GM12878 (cell line): ENCODE results near the gene KCNK4. TPM values are rescaled to one million over a fixed set of nuclear protein-coding genes. Genes with fewer than 3 reads are reported as not detected.

Experiments
- ATAC-seq: fragments of 200-7000 bp; cut with Tn5 transposase; 3 replicates; pipeline ENCODE4 v1.9.1; 2020; ENCODE audit warnings: mild to moderate bottlenecking, moderate library complexity
- BruUV-seq: library from RNA; stranded (reverse); fragments of 400-500 nt; replicated peaks from 2 replicates; lab custom pipeline; 2021; lab: Mats Ljungman, UMichigan
- CTCF ChIA-PET: fragments of 300-600 bp; sonication (Branson Sonifier 250); formaldehyde crosslinking; extraction: SDS; loops from one replicate; lab custom pipeline; 2021; ENCODE audit warnings: inconsistent platforms; lab: Yijun Ruan, JAX
- POLR2A ChIA-PET: fragments of 350-600 bp; formaldehyde crosslinking; extraction: SDS; loops from one replicate; lab custom pipeline; 2021; ENCODE audit warnings: inconsistent platforms; lab: Charles Lee
- RAD21 ChIA-PET: fragments of 300-600 bp; sonication (Branson Sonifier 250); formaldehyde crosslinking; loops from one replicate; lab custom pipeline; 2023; ENCODE audit warnings: antibody characterized with exemption; ENCODE audit not compliant: unreplicated experiment; lab: Charles Lee
- SMC1A ChIA-PET: fragments of 300-600 bp; sonication (Branson Sonifier 250); formaldehyde crosslinking; loops from one replicate; lab custom pipeline; 2023; ENCODE audit not compliant: unreplicated experiment, uncharacterized antibody; lab: Charles Lee
- DNase-seq: peaks from one replicate; pipeline ENCODE4 v3.0.0-alpha.2; 2011; ENCODE audit warnings: low read depth, low spot score
- FAIRE-seq: peaks from 3 replicates; lab custom pipeline; 2011; peaks lifted over from hg19 to GRCh38; lab: Jason Lieb, UNC
- H2AFZ ChIP-seq: 2 replicates; pipeline ENCODE4 v1.6.0; 2011; ENCODE audit warnings: low read depth, low read length, control low read depth; ENCODE audit not compliant: control insufficient read depth
- H3K27ac ChIP-seq: 2 replicates; pipeline ENCODE4 v1.5.1; 2011; ENCODE audit warnings: control low read depth; ENCODE audit not compliant: control insufficient read depth, insufficient read depth
- H3K27me3 ChIP-seq, 2 experiments: replicated peaks in 1 of 2; 2 replicates each; pipeline versions ENCODE4 v1.6.0 to v1.6.1; 2011; ENCODE audit warnings: low read length in 1 of 2; ENCODE audit not compliant: control insufficient read depth in 2 of 2, insufficient read depth in 2 of 2
- H3K36me3 ChIP-seq, 2 experiments: 2 replicates each; pipeline ENCODE4 v1.5.1; 2011; ENCODE audit warnings: low read length in 1 of 2; ENCODE audit not compliant: control insufficient read depth in 2 of 2, insufficient read depth in 2 of 2
- H3K4me1 ChIP-seq: 2 replicates; pipeline ENCODE4 v1.6.1; 2011; ENCODE audit warnings: mild to moderate bottlenecking, low read length, moderate library complexity, mixed read lengths; ENCODE audit not compliant: control insufficient read depth, insufficient read depth
- H3K4me2 ChIP-seq: 2 replicates; pipeline ENCODE4 v1.6.0; 2011; ENCODE audit warnings: control low read depth; ENCODE audit not compliant: control insufficient read depth, insufficient read depth
- H3K4me3 ChIP-seq: fragments of 200-600 bp; sonication (generic); 2 replicates; pipeline ENCODE4 v1.5.1; 2016
- H3K79me2 ChIP-seq: 2 replicates; pipeline ENCODE4 v1.6.0; 2011; ENCODE audit warnings: low read length; ENCODE audit not compliant: control insufficient read depth, insufficient read depth
- H3K9ac ChIP-seq: 2 replicates; pipeline ENCODE4 v1.8.0; 2011; ENCODE audit warnings: low read length, control low read depth, mixed read lengths; ENCODE audit not compliant: control insufficient read depth, insufficient read depth
- H3K9me3 ChIP-seq: replicated peaks from 3 replicates; pipeline ENCODE4 v1.5.1; 2011; ENCODE audit warnings: mild to moderate bottlenecking, low read length; ENCODE audit not compliant: control insufficient read depth, insufficient read depth
- H4K20me1 ChIP-seq: 2 replicates; pipeline ENCODE4 v1.6.0; 2011; ENCODE audit not compliant: control insufficient read depth, insufficient read depth
- CBX3 ChIP-seq: fragments of 200-600 bp; sonication (generic); IDR thresholded peaks from 2 replicates; pipeline ENCODE4 v1.6.1; 2016; ENCODE audit warnings: low read depth, borderline replicate concordance
- CHD1 ChIP-seq: IDR thresholded peaks from 2 replicates; pipeline ENCODE4 v1.6.1; 2012; ENCODE audit warnings: low read depth, low read length, improper control_type of control experiment
- E4F1 ChIP-seq: fragments of 450-650 bp; IDR thresholded peaks from 2 replicates; pipeline ENCODE4 v1.6.1; 2018; ENCODE audit warnings: borderline replicate concordance, mild to moderate bottlenecking; ENCODE audit not compliant: partially characterized antibody
- IKZF2 ChIP-seq, 2 experiments: fragments of 450-650 bp; IDR thresholded peaks; 2 replicates each; pipeline ENCODE4 v1.6.1; 2017; ENCODE audit warnings: mild to moderate bottlenecking in 2 of 2, moderate library complexity in 2 of 2
- KDM1A ChIP-seq: fragments of 200-600 bp; sonication (generic); IDR thresholded peaks from 2 replicates; pipeline ENCODE4 v1.6.1; 2016; ENCODE audit warnings: borderline replicate concordance
- MEF2A ChIP-seq: IDR thresholded peaks from 2 replicates; pipeline ENCODE4 v1.6.1; 2011; ENCODE audit warnings: low read depth, mild to moderate bottlenecking, low read length, moderate library complexity; ENCODE audit not compliant: insufficient read depth
- MLLT1 ChIP-seq: fragments of 450-650 bp; IDR thresholded peaks from 2 replicates; pipeline ENCODE4 v1.6.1; 2016; ENCODE audit warnings: mild to moderate bottlenecking
- NFYA ChIP-seq: IDR thresholded peaks from 2 replicates; pipeline ENCODE4 v1.6.1; 2011; ENCODE audit warnings: low read depth, mild to moderate bottlenecking, low read length, improper control_type of control experiment, borderline replicate concordance
- SPI1 ChIP-seq: IDR thresholded peaks from 2 replicates; pipeline ENCODE4 v1.6.1; 2011; ENCODE audit warnings: low read depth, mild to moderate bottlenecking, low read length, moderate library complexity, borderline replicate concordance; ENCODE audit not compliant: insufficient read depth
- SRF ChIP-seq, 2 experiments: IDR thresholded peaks; 2 replicates each; pipeline ENCODE4 v1.6.1; 2011; ENCODE audit warnings: low read depth in 2 of 2, low read length in 2 of 2, mild to moderate bottlenecking in 1 of 2, moderate library complexity in 1 of 2
- USF2 ChIP-seq: IDR thresholded peaks from 2 replicates; pipeline ENCODE4 v1.6.1; 2011; ENCODE audit warnings: low read depth, low read length, improper control_type of control experiment, borderline replicate concordance
- WRNIP1 ChIP-seq: IDR thresholded peaks from 2 replicates; pipeline ENCODE4 v1.6.1; 2011; ENCODE audit warnings: low read depth, low read length, improper control_type of control experiment, borderline replicate concordance
- ZNF622 ChIP-seq: fragments of 450-650 bp; IDR thresholded peaks from 2 replicates; pipeline ENCODE4 v1.6.1; 2017; ENCODE audit warnings: mild to moderate bottlenecking, inconsistent platforms
- WGBS: methylation state at CpG from one replicate; pipeline ENCODE4 v1.1.6; 2016; ENCODE audit warnings: low lambda C conversion rate; ENCODE audit not compliant: insufficient replicate concordance, insufficient coverage; ENCODE audit errors: missing lambda C conversion rate; 5-methylcytosine and 5-hydroxymethylcytosine counted together
- in situ Hi-C: fragments of 300-500 bp; cut with MboI; formaldehyde crosslinking; loops from 9 replicates; pipeline ENCODE4 v1.14.3; 2018; ENCODE audit warnings: mixed read lengths
- intact Hi-C: fragments of 100-400 bp; cut with micrococcal nuclease; formaldehyde crosslinking; loops from one replicate; pipeline ENCODE4 v1.14.2; 2022; ENCODE audit not compliant: unreplicated experiment
- polyA plus RNA-seq, 11 experiments: library from polyadenylated mRNA; depleted of rRNA in 4 of 11; unstranded in 6 of 11; stranded (reverse) in 5 of 11; fragments of >200 nt; fragmentation: Nextera tagmentation in 4 of 11; fragmentation: Illumina TruSeq in 1 of 11; extraction: Ambion mirVana in 4 of 11; extraction: Trizol in 1 of 11; gene quantifications; 1 replicate in 1 of 11; 2 replicates in 10 of 11; pipeline versions ENCODE4 v1.2.1 to v1.2.3, GENCODE V29; 2011 to 2016; ENCODE audit warnings: inconsistent platforms in 2 of 11, missing spikeins in 2 of 11, low read depth in 1 of 11
- total RNA-seq, 4 experiments: library from RNA; depleted of rRNA in 3 of 4; stranded (reverse); fragments of >200 nt in 3 of 4; fragmentation: Illumina TruSeq in 1 of 4; extraction: Trizol in 1 of 4; gene quantifications; 2 replicates each; pipeline versions ENCODE4 v1.2.1 to v1.2.3, GENCODE V29; 2013 to 2021
- TF ChIP-seq, protein P1 (sequence below): IDR thresholded peaks from 2 replicates; pipeline ENCODE4 v1.6.1; 2011; ENCODE audit warnings: borderline replicate concordance, low read depth, mild to moderate bottlenecking, moderate library complexity, low read length; ENCODE audit not compliant: insufficient read depth, poor library complexity, severe bottlenecking

Gene KCNK4
- total and polyA plus RNA-seq, 10 of the 15 experiments (the other 5 are each of a cell fraction or from before 2014, with no cell fraction given): 0.04 TPM; not detected in 9

DNA sequence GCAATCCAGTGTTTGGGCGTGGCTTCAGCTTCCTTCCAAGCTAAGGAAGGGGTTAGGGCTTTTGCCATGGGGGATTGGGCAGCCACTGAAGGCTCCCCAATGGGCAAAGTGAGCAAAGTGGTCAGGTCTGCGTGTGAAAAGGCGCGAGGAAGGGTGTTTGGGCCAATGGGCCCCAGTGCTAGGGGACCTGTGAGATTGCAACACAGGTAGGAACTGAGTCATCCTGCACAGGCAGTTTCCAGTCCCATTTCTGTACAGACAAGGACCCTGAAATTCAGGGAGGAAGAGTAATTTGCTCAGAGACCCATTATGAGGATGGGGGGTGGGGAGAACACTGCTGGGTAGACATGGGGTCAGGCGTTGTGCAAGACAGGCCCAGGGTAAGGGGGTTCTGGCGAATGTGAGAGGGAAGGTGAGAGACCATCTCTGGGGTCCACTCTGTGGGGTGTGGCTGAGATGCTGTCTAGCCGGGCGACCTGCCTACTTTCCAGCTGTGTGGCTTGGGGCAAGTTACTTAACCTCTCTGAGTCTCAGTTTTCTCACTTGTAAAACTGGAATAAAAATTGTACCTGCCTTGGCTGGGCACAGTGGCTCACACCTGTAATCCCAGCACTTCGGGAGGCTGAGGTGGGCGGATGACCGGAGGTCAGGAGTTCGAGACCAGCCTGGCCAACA is 56.2 kb downstream of the KCNK4 start (continued):
- TF ChIP-seq E4F1 (no peak), SRF (IDR thresholded peaks at IDR 0.05; ENCODE audit: low read depth in 2 of 2, low read length in 2 of 2) (no peak), IKZF2 (IDR thresholded peaks at IDR 0.05) (no peak), NFYA (no peak), ZNF622 (no peak)

DNA sequence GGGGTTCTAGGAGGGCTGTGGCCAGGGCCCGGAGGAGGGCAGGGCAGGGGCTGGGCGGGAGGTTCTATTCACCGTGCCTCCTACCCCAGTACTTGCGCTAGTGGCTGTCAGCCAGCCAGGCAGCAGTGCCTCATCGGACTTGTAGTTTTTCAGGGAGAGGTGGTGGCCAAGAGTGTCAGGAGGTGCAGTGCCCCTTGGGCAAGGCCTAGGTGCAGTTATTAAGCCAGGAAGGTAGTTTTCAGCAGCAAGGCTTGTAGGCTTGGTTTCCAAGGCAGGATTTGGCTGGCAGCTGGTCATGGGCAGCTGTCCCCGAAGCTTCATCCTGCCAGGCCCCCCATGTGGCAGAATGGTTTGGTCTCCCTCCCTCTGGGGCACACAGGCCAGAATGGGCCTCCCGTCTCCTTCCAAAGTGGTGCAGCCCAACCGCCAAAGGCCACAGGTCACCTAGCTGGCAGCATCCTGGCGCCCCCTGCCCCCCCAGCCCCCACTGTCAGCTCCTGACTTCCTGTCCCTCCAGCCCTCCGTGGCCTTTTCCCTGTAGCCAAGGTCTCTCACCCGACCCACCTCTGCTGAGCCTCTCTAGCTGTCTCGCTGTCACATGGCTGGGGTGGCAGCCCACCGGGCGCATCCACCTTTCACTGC is 57.4 kb downstream of the KCNK4 start:
- ChIA-PET POLR2A (interaction anchor here (1.0 kb wide), 1 partner anchor 11 kb away, joined by 3 read pairs; no protein-coding TSS in a partner anchor), CTCF (interaction anchor here (1.5 to 1.8 kb wide), 2 partner anchors 13 to 30 kb away, joined by 4 to 9 read pairs; partner anchors contain the start of genes PRDX5 and TRMT112), RAD21 (interaction anchor here (1.1 kb wide), 1 partner anchor 31 kb away, joined by 3 read pairs; the partner anchor contains the start of gene PRDX5), SMC1A (interaction anchor here (1.0 kb wide), 1 partner anchor 144 kb away, joined by 4 read pairs; no protein-coding TSS in a partner anchor)
- in situ Hi-C loops: no loop called here
- DNase-seq (no peak), FAIRE-seq (no peak), ATAC-seq (no peak)
- no peaks in the 10 kb centered on the region for H3K9me3 ChIP-seq
- no peak overlapping the region for H3K9ac ChIP-seq
- no peak overlapping the region for H3K27ac ChIP-seq
- WGBS: 78% methylated on average over 13 of the region's 14 CpGs
- no peaks in the 10 kb centered on the region for H3K4me1 ChIP-seq
- H3K79me2 ChIP-seq: no peaks in the 10 kb centered on the region
- H3K36me3 ChIP-seq: peaks cover 3 to 11% of the 10 kb centered on the region in 2 experiments; a peak in 3 of 4 replicates
- H3K27me3 ChIP-seq: no peaks in the 10 kb centered on the region
- no TSS peak for BruUV-seq
- no peak overlapping the region for H3K4me3 ChIP-seq
- intact Hi-C loops: no loop called here
- H2AFZ ChIP-seq: no peak overlapping the region
- H4K20me1 ChIP-seq: no peaks in the 10 kb centered on the region
- H3K4me2 ChIP-seq: no peak overlapping the region
- TF ChIP-seq USF2: no peak
- no peak for TF ChIP-seq MLLT1
- no peak for TF ChIP-seq WRNIP1
- TF ChIP-seq KDM1A: no peak
- TF ChIP-seq, protein P1, sequence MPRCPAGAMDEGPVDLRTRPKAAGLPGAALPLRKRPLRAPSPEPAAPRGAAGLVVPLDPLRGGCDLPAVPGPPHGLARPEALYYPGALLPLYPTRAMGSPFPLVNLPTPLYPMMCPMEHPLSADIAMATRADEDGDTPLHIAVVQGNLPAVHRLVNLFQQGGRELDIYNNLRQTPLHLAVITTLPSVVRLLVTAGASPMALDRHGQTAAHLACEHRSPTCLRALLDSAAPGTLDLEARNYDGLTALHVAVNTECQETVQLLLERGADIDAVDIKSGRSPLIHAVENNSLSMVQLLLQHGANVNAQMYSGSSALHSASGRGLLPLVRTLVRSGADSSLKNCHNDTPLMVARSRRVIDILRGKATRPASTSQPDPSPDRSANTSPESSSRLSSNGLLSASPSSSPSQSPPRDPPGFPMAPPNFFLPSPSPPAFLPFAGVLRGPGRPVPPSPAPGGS: no peak
- no peak for TF ChIP-seq CBX3
- no peak for TF ChIP-seq MEF2A
- TF ChIP-seq CHD1: no peak
- no peak for TF ChIP-seq SPI1
- no peak for TF ChIP-seq IKZF2 (IDR thresholded peaks at IDR 0.05)
